ENCODE results near the gene LRCH3.

Gene LRCH3

GRCh38 chr3:197802779-197803459 is 11.9 kb downstream of the LRCH3 start:
- H3K36me3 ChIP-seq (ENCODE audit: control insufficient read depth in 2 of 2, insufficient read depth in 1 of 2, low read length in 2 of 2), result no peaks in the 10 kb centered on the region
- no peak overlapping the region for H3K27ac ChIP-seq (ENCODE audit: extremely low read depth, low read depth, low read length)
- H3K9me3 ChIP-seq (ENCODE audit: control insufficient read depth, insufficient read depth, low read depth, low read length), result no peaks in the 10 kb centered on the region
- CTCF ChIA-PET, result interaction anchor here (0.6 to 1.4 kb wide), 5 partner anchors 16 to 88 kb away, joined by 3 to 6 read pairs (median 4); no protein-coding TSS in a partner anchor
- H3K4me3 ChIP-seq (ENCODE audit: low read depth, low read length), result no peak overlapping the region
- no peak for TF ChIP-seq ZFP3 (tag by site-specific recombination; IDR thresholded peaks at IDR 0.05; ENCODE audit: low read depth)
- TF ChIP-seq ZBTB26 (tag by site-specific recombination; optimal IDR thresholded peaks at IDR 0.05), result no peak
- TF ChIP-seq ZSCAN5A (tag by site-specific recombination; IDR thresholded peaks at IDR 0.05), result no peak
- no peak for TF ChIP-seq PRDM1 (tag by site-specific recombination; IDR thresholded peaks at IDR 0.05)
- TF ChIP-seq ZNF169 (tag by site-specific recombination; IDR thresholded peaks at IDR 0.05), result no peak
- no peak for TF ChIP-seq ZNF76 (tag by site-specific recombination; IDR thresholded peaks at IDR 0.05; ENCODE audit: borderline replicate concordance, low read depth)
- H3K4me1 ChIP-seq (ENCODE audit: control insufficient read depth, insufficient read depth, low read length), result no peaks in the 10 kb centered on the region
- POLR2A ChIA-PET, result no interaction called here

GRCh38 chr3:197804511-197804910 is 13.5 kb downstream of the LRCH3 start:
- no peak overlapping the region for H3K27ac ChIP-seq (ENCODE audit: extremely low read depth, low read depth, low read length)
- ChIA-PET CTCF (interaction anchor here (0.6 kb wide), 1 partner anchor 87 kb away, joined by 3 read pairs; no protein-coding TSS in a partner anchor), POLR2A (no interaction called here)
- no peak overlapping the region for H3K4me3 ChIP-seq (ENCODE audit: low read depth, low read length)
- TF ChIP-seq ZNF23 (tag by site-specific recombination; IDR thresholded peaks at IDR 0.05; ENCODE audit: borderline replicate concordance) (no peak), ZSCAN18 (tag by site-specific recombination; IDR thresholded peaks at IDR 0.05) (no peak), ZXDB (tag by site-specific recombination; IDR thresholded peaks at IDR 0.05) (no peak), ZNF10 (tag by site-specific recombination; IDR thresholded peaks at IDR 0.05) (no peak), ZNF548 (tag by site-specific recombination; IDR thresholded peaks at IDR 0.05) (no peak), ZNF558 (tag by site-specific recombination; IDR thresholded peaks at IDR 0.05) (no peak), ZBTB26 (tag by site-specific recombination; optimal IDR thresholded peaks at IDR 0.05) (no peak), RBAK (tag by site-specific recombination; IDR thresholded peaks at IDR 0.05) (no peak), ZNF514 (tag by site-specific recombination; IDR thresholded peaks at IDR 0.05) (no peak), ZNF48 (tag by site-specific recombination; IDR thresholded peaks at IDR 0.05) (no peak), ZBTB8A (tag by site-specific recombination; IDR thresholded peaks at IDR 0.05) (no peak), BCL11A (tag by site-specific recombination; IDR thresholded peaks at IDR 0.05; ENCODE audit: low read depth) (no peak)
- H3K9me3 ChIP-seq (ENCODE audit: control insufficient read depth, insufficient read depth, low read depth, low read length), result no peaks in the 10 kb centered on the region
- H3K4me1 ChIP-seq (ENCODE audit: control insufficient read depth, insufficient read depth, low read length), result no peaks in the 10 kb centered on the region
- H3K36me3 ChIP-seq (ENCODE audit: control insufficient read depth in 2 of 2, insufficient read depth in 1 of 2, low read length in 2 of 2), result no peaks in the 10 kb centered on the region

Data from HEK293 (cell line).